ENCODE data around the gene CHN1. TPM values are rescaled to one million over a fixed set of nuclear protein-coding genes. Genes with fewer than 3 reads are reported as not detected.

CHN1 gene
- total and polyA plus RNA-seq, 2 of the 8 experiments (the other 6 are each of a cell fraction or from before 2014, with no cell fraction given): 54.0 to 65.7 TPM

DNA sequence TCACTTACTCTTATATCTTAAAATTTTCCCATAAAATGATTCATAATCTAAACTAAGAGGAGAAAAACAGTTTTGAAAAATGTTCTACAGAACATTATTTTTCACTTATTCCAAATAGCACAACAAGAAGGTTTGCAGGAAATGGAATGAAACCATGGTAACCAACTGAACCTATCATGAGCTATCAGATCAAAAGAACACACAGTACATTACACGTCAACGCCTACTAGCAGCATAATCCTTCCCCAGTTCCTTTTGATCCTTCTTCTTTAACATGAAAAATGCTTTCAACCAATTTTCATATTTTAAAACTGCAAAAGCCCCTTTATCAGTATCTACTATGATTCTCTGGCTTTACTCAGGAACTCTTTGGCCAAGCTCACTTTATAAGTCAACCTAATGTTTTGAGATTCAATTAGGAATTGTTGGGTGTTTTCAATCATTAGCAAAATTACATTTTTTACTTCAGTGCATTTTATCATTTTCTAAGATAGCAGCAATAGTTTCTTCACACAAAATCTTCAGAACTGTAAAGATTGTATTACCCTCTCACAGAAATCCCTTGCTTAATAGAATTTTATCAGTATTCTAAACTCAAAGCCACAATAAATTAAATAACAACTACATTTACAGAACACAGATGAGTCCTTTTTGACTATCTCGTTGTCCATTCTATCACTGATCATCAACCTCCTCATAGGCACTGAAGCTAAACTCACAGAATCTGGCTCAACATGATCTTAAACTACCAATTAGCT is 102.5 kb downstream of the CHN1 start:
- Histone ChIP-seq H4K20me1 (replicated peaks in 1 of 2; ENCODE audit: control insufficient read depth in 1 of 2, insufficient read depth in 2 of 2, low read length in 2 of 2) (no peaks in the 10 kb centered on the region), H3K9ac (replicated peaks in 1 of 4; ENCODE audit: extremely low read depth in 1 of 4, low read depth in 3 of 4, low read length in 3 of 4) (no peak overlapping the region), H3K27me3 (replicated peaks in 1 of 4; ENCODE audit: control insufficient read depth in 3 of 4, extremely low read depth in 1 of 4, insufficient read depth in 3 of 4, low read length in 3 of 4) (no peaks in the 10 kb centered on the region), H3K9me3 (ENCODE audit: insufficient read depth in 2 of 2, low read depth in 1 of 2, low read length in 1 of 2) (no peaks in the 10 kb centered on the region), H3K79me2 (ENCODE audit: control insufficient read depth in 1 of 2, insufficient read depth in 2 of 2, low read length in 2 of 2) (no peaks in the 10 kb centered on the region), H3K23me2 (ENCODE audit: low read depth, low read length) (no peaks in the 10 kb centered on the region), H2BK12ac (ENCODE audit: low read depth, low read length) (no peak overlapping the region), H4K8ac (ENCODE audit: extremely low read depth, insufficient read depth, low read length) (no peak overlapping the region), H3K79me1 (ENCODE audit: low read depth, low read length) (no peaks in the 10 kb centered on the region), H3K4me2 (ENCODE audit: insufficient read depth in 1 of 2, low read depth in 2 of 2, low read length in 2 of 2) (no peak overlapping the region), H3K18ac (ENCODE audit: extremely low read depth, low read length) (no peak overlapping the region), H3K14ac (ENCODE audit: insufficient read length) (no peak overlapping the region), H2BK20ac (ENCODE audit: low read length) (no peak overlapping the region), H3K23ac (ENCODE audit: insufficient read length) (no peak overlapping the region), H3K4me3 (ENCODE audit: extremely low read depth in 1 of 4, insufficient read depth in 2 of 4, low read depth in 3 of 4, low read length in 4 of 4) (no peak overlapping the region), H3K56ac (replicated peaks; ENCODE audit: insufficient read length, low read depth, low read length) (no peak overlapping the region), H2AK5ac (ENCODE audit: low read depth, low read length) (no peak overlapping the region), H2BK15ac (ENCODE audit: low read length) (no peak overlapping the region), H3K4ac (replicated peaks; ENCODE audit: insufficient read length, low read depth, low read length) (no peak overlapping the region), H3K27ac (ENCODE audit: low read depth, low read length) (no peak overlapping the region), H2BK5ac (ENCODE audit: low read depth, low read length) (no peak overlapping the region), H2BK120ac (replicated peaks; ENCODE audit: low read depth, low read length) (no peak overlapping the region), H4K91ac (replicated peaks; ENCODE audit: insufficient read length, low read length) (no peak overlapping the region), H2AFZ (ENCODE audit: low read length) (no peak overlapping the region), H4K5ac (ENCODE audit: insufficient read length, low read depth, low read length) (no peak overlapping the region), H3K36me3 (ENCODE audit: control insufficient read depth in 2 of 4, insufficient read depth in 4 of 4, low read length in 3 of 4) (peaks cover 0 to 3% (median 0%) of the 10 kb centered on the region in 4 experiments; a peak in 1 of 8 replicates), H3K4me1 (replicated peaks in 1 of 4; ENCODE audit: control insufficient read depth in 3 of 4, insufficient read depth in 4 of 4, low read length in 3 of 4) (peaks cover 0 to 3% (median 0%) of the 10 kb centered on the region in 4 experiments; a peak in 2 of 7 replicates)
- TF ChIP-seq NRF1 (IDR thresholded peaks at IDR 0.05; ENCODE audit: low read depth, low read length) (no peak), SIN3A (conservative IDR thresholded peaks at IDR 0.05 in 1 of 2, IDR thresholded peaks at IDR 0.05 in 1 of 2; ENCODE audit: low read depth in 1 of 2, low read length in 2 of 2) (no peak)
- TF ChIP-seq, protein P1, sequence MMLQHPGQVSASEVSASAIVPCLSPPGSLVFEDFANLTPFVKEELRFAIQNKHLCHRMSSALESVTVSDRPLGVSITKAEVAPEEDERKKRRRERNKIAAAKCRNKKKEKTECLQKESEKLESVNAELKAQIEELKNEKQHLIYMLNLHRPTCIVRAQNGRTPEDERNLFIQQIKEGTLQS (IDR thresholded peaks at IDR 0.05; ENCODE audit: insufficient read depth, low read depth, low read length): no peak
- FAIRE-seq: no peak
- 88% methylated on average over 3 of the region's 3 CpGs; no CpG with 5 or more reads in 1 of the 2 experiments for WGBS, 2 experiments (ENCODE audit: extremely low coverage in 1 of 2, insufficient coverage in 1 of 2, insufficient read length in 1 of 2, insufficient replicate concordance in 2 of 2, low coverage in 1 of 2, low lambda C conversion rate in 2 of 2, missing lambda C conversion rate in 1 of 2)
- ChIA-PET CTCF (ENCODE audit: partially characterized antibody) (interaction anchor here (0.7 to 1.2 kb wide), 4 partner anchors 13 to 205 kb away, joined by 3 to 4 read pairs (median 4); no protein-coding TSS in a partner anchor), POLR2A (ENCODE audit: partially characterized antibody) (interaction anchor here (0.8 to 1.0 kb wide), 2 partner anchors 9 to 14 kb away, joined by 3 read pairs; no protein-coding TSS in a partner anchor)
- DNase-seq (ENCODE audit: low read depth in 1 of 2, low spot score in 2 of 2): no peak

All from H1 (cell line).